Fibroblast of the conjunctiva (primary cell): ENCODE data around the gene CSF3R.
"Not testable (repeated sequence)": the region's sequence is repeated elsewhere in the genome, so short reads cannot be mapped to it uniquely, and the experiment has no call there.

ENCODE experiments used
- DNase-seq: peaks from one replicate; pipeline ENCODE4 v3.0.0-alpha.2; 2010; ENCODE audit warnings: low read depth

CSF3R gene

GRCh38 chr1:36481771-36482723, 666 bp downstream of the CSF3R start:
- no peak for DNase-seq

- DNase-seq: no peak
These were observed 1.6 kb downstream of the CSF3R start for GRCh38 chr1:36481091-36481490.

- DNase-seq: no peak
These were observed 2.6 kb downstream of the CSF3R start for GRCh38 chr1:36480161-36480560.

- DNase-seq: no peak
These were observed 3.1 kb downstream of the CSF3R start for GRCh38 chr1:36479505-36480051.

GRCh38 chr1:36477615-36478014, 5.1 kb downstream of the CSF3R start:
- not testable (repeated sequence) for DNase-seq

- DNase-seq: no peak
These were observed 5.8 kb downstream of the CSF3R start for GRCh38 chr1:36476945-36477344.

- DNase-seq: no peak
These were observed 6.7 kb downstream of the CSF3R start for GRCh38 chr1:36475910-36476604.

- DNase-seq: no peak
These were observed 7.4 kb downstream of the CSF3R start for GRCh38 chr1:36475341-36475740.

- no peak for DNase-seq
These were observed 10.1 kb downstream of the CSF3R start for GRCh38 chr1:36472656-36473055.

- no peak for DNase-seq
These were observed 10.7 kb downstream of the CSF3R start for GRCh38 chr1:36471830-36472641.

- no peak for DNase-seq
These were observed 13.6 kb downstream of the CSF3R start for GRCh38 chr1:36469163-36469562.

GRCh38 chr1:36467700-36468455, 14.8 kb downstream of the CSF3R start:
- DNase-seq: no peak

GRCh38 chr1:36467027-36467410, 15.7 kb downstream of the CSF3R start:
- DNase-seq: no peak

GRCh38 chr1:36466370-36467026, 16.2 kb downstream of the CSF3R start:
- DNase-seq: no peak

GRCh38 chr1:36465731-36466369, 16.9 kb downstream of the CSF3R start:
- no peak for DNase-seq

GRCh38 chr1:36464605-36465393, 17.9 kb downstream of the CSF3R start:
- DNase-seq: no peak

GRCh38 chr1:36463803-36464604, 18.7 kb downstream of the CSF3R start, which contains the start of gene MRPS15:
TSS of gene MRPS15 (minus strand) at chr1:36464384. CDS start at chr1:36464275, 109 bp downstream.
- DNase-seq: peak; percentile 87

GRCh38 chr1:36463463-36463802, 19.3 kb downstream of the CSF3R start:
- no peak for DNase-seq

- no peak for DNase-seq
These were observed 23.8 kb downstream of the CSF3R start for GRCh38 chr1:36458910-36459309.
